Left forelimb (tissue), 1 donor: ENCODE data around the gene IRGQ.
A peak's percentile ranks its signal among the peaks of the same experiment; 100 is the strongest.
"Not testable (repeated sequence)": the region's sequence is repeated elsewhere in the genome, so short reads cannot be mapped to it uniquely, and the experiment has no call there.

ENCODE experiments used
- DNase-seq: peaks from one replicate; pipeline ENCODE4 v3.0.0-alpha.2; 2018; ENCODE audit warnings: low spot score

Gene IRGQ

GRCh38 chr19:43595999-43596841 is at the start of gene IRGQ, which contains the start of gene ZNF576:
IRGQ (minus strand) TSS chr19:43596134; CDS start chr19:43595338, 796 bp downstream.
ZNF576 (plus strand) TSS chr19:43596595; CDS start chr19:43597109, 514 bp downstream.
- peak; percentile 100 for DNase-seq

DNA sequence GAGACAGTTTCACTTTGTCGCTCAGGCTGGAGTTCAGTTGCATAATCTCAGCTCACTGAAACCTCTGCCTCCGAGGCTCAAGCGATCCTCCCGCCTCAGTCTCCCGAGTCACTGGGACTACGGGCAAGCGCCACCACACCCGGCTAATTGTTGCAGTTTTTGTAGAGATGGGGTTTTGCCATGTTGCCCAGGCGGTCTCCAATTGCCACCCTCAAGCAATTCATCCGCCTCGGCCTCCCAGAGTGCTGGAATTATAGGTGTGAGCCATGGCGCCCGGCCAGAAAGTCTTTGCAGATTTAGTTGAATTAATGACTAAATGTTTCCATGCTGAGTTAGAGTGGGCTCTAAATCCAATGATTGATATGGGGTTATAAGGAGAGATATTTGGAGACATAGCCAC is 48.2 kb upstream of the IRGQ start:
- no peak for DNase-seq

DNA sequence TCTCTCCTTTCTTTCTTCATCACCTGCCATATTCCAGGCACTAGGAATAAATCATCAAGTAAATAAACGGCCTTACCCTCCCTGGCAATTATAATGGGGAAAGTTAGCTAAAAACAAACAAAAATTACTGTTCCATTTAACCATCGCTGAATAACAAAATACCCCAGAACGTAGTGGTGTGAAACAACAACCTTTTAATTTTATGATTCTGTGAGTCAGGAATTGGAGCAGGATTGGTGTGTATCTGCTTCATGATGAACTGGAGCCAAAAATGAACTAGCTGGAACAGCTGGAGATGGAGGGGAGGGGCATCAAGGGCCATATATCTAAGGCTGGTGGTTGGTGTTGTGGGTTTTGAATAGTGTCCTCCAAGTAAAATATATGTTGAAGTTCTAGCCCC is 47.4 kb upstream of the IRGQ start:
- DNase-seq: no peak

- DNase-seq: no peak
Observed at GRCh38 chr19:43642531-43642930, 46.6 kb upstream of the IRGQ start.

GRCh38 chr19:43641333-43641732 is 45.4 kb upstream of the IRGQ start:
- no peak for DNase-seq

DNA sequence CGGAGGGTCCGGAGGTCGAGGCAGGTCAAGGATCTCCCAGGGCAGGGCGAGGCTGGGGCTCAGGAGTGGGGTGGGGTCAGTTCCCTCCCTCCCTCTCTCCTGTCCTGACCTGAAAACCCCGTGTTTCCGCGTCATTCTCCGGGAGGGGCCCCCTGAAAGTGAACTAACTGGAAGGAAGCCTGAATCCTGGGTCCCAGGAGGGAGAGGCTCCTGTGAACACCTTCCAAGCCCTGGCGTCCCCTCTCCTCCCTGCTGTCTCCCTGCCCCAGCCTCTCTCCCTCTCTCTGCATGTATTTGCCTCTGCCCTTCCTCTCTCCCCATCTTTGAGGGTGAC is 44.5 kb upstream of the IRGQ start:
- DNase-seq: no peak

DNA sequence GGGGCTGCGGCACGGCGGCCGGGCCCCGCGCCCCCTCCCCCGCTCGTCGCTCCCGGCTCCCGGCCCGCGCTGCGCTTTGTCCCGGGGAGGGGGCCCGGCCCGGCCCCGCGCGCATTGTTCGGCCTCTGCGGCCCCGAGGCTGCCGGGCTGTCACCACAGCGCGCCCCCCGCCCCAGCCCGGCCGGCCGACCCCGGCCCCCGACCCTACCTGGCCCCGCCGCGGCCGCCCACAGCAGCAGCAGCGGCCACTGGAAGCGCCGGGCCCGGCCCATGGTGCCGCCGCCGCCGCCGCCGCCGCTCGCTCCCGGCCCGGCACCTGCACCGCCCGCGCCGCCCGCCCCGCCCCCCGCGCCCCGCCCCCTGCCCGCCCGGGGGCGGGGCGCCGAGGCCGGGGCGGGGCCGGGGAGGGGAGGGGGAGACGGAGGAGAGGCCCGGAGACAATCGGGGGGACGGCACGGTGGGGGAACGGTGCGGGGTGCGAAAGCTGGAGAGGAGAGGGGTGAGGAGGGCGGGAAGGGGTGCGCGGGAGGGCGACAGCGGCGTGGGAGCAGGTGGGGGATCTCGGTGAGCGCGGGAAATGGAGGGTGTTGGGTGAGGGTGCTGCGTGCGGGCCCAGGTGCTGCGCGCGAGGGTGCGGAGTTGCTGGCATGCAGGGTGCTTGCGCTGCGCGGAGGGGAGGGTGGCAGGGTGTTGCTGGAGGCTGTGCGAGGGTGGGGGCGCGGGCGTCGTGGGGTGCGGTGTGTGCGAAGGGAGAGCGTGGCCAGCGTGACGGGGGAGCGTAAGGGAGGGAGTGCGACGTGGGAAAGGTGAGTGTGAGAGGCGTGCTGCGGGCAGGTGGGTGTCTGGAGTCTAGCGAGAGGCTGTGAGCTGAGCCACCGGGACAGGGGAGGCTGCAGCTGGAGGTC is 43.8 kb upstream of the IRGQ start, which contains the start of gene CADM4:
CADM4 (minus strand) TSS at position 332 of the 905 bp plus-strand sequence; CDS start at position 272, 60 bp downstream.
- no peak for DNase-seq

DNA sequence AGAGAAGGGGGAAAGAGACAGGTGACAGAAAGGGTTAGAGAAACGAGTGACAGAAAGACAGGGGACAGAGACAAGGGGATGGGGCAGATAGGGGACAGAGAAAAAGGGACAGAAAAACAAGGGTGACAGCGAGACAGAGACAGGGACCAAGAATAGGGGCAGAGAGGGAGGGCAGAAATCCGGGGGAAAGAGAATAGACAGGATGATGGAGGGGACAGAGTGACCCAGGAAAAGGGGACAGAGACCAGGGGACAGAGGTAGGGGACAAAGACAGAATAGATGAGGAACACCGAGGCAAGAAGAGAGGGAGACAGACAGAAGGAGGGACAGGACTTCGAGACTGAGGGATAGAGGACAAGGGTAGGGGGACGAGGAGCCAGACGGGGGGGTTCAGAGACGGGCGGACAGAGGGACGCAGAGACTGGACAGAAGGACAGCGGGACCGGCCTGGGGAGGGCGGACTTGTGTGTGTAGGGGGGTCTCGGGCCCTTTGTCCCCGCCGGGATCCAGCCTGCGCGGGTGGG is 43.1 kb upstream of the IRGQ start:
- DNase-seq: no peak

DNA sequence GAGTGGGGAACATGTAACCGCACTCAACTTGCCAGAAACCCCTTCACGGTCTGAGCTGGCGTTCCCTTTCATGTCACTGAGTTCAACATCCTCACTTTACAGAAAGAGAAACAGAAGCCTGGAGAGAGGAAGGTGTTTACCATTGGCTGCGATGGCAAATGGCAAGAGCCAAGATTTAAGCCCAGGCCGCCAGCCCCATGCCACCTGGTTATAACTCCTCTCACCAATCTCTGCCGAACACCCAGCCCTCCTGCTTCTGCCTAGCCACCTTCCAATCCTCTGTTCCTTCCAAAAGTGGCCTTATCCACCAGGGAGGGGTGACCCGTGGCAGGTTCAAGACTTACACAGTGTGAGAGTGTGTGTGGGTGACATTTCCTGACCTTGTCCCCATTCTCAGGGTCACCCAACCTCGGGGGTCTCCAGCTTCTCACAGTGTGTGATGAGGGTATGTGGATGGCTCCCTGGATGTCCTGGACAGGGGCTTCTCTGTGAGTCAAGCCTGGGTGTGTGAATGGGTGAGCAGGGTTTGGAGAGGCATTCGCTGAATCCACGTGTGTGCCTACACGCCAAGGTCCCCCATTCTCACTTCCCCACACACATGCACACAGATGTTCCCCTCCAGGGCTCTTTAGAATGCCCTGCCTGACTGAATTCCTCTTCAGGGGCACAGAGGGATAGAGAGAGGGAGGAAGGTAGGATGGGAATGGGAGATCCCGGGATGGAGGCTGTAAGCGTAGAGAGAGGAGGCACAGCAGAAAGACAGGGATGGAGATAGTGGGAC is 42.5 kb upstream of the IRGQ start:
- no peak for DNase-seq

DNA sequence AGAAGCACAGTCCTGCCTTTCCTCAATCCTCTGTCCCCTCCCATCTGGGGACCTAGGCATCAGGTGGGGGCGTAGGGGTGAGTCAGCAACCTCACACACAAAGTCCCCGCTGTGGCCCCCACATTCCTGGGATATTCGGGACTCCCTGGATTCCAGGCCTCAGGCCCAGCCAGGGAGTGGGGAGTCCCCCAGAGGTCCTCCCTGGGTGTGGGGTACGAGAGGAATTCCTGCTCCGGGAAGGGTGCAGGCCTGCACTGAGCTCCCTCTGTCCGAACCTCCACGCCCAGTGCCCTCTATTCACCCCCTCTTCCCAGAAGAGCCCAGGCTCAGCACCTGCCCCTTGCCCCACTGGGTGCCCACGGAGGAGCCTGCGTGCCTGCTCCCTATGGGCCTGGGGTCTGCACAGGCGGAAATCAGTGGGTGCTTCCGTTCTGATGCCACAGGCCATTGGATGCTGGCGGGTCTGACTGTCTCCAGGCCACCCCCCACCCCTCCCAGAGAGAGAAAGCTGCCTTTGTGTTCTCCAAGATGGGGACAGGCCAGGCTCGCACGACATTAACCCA is 40.3 kb upstream of the IRGQ start:
- DNase-seq: no peak

DNA sequence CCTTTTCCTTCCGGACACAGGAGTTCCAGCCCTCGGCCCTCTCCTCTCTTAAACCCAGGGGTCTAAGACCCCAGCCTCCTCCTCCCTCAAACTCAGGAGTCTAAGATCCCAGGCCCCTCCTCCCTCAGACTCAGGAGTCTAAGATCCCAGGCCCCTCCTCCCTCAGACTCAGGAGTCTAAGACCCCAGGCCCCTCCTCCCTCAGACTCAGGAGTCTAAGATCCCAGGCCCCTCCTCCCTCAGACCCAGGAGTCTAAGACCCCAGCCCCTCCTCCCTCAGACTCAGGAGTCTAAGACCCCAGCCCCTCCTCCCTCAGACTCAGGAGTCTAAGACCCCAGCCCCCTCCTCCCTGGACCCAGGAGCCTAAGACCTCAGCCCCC is 39.6 kb upstream of the IRGQ start:
- DNase-seq: not testable (repeated sequence)

DNA sequence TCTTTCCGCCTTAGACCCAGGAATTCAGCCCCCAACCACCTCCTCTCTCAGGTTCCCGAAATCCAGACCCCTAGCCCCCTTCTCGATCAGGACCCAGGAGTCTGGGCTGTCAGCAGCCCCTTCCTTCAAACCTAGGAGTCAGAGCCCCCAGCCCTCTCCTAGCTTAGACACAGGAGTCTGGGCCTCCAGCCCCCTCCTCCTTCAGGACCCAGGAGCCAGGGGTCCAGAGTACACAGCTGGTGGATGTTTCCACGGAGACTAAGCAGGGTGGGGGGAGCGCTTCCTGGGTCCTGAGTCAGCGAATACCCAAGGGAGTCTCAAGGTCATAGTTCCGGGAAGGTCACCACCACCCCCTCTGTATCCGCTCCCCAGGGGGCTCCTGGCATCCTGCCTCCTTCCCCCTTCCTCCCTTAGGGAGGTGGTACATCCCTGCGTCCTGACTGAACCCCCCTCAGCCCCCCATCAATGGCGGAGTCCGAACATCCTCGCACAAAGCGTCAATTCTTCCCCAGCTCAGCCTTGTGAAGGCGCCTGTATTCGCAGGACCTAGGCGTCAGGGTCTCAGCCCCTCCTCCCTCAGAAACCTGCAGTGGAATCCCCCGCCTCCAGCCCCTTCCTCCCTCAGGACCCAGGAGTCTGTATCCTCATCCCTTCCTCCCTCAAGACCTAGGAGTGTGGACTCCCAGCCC is 39.1 kb upstream of the IRGQ start:
- no peak for DNase-seq

GRCh38 chr19:43634506-43634871 is 38.6 kb upstream of the IRGQ start:
- no peak for DNase-seq

DNA sequence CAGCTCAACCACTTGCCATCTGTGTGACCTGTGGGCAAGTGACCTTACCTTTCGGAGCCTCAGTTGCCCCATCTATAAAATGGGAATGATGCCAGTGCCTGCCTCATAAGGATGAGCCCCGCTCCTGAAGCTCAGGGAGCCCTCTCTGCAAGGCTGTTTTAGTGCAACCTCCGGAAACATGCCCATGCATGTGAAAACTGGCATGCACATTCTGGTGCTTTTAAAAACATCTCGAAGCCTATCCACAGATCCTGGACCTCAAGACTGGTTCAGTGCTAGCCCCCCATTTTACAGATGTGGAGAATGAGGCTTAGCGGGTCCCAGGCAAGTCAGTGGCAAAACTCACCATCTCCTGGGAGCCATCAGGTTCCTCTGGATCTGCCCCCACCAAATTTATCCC is 38.1 kb upstream of the IRGQ start:
- no peak for DNase-seq

- no peak for DNase-seq
Observed at GRCh38 chr19:43633520-43633919, 37.6 kb upstream of the IRGQ start.

- DNase-seq: no peak
Observed at GRCh38 chr19:43631491-43631890, 35.6 kb upstream of the IRGQ start.

- no peak for DNase-seq
Observed at GRCh38 chr19:43628646-43629326, 32.9 kb upstream of the IRGQ start.

GRCh38 chr19:43626838-43627237 is 30.9 kb upstream of the IRGQ start:
- no peak for DNase-seq

DNA sequence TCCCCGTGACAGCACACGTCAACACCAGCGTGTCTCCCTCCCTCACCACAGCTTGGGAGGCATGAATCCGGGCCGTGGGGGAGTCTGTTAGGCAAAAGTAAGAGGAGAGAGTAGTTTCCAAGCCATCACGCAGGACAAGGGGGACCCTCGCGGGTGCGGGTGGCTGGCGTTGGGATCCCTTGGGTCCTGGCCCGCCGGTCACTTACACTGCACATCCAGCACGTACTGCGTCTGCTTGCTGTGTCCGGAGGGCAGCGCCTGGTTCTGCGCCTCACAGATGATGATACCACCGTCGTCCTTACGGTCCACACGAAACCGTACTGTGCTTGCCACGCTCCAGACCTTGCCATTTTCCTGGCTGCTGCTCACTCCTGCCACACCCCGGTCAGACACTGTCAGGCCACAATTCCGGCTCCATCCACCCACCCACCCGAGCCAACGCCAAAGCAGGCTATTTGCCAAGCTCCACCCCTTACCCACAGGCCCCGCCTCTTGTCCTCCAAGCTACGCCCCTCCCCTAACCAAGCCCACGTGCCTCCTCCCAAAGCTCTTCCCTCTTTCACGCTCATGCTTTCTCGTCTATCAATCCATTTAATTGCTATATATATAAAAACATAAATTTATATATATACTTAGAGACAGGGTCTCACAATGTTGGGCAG is 30.1 kb upstream of the IRGQ start:
- DNase-seq: no peak

- no peak for DNase-seq
Observed at GRCh38 chr19:43624933-43625332, 29.0 kb upstream of the IRGQ start.
